CD4-positive, CD25-positive, alpha-beta regulatory T cell (primary cell): Measurements from ENCODE around the gene CTDSP1. TPM values are rescaled to one million over a fixed set of nuclear protein-coding genes. Genes with fewer than 3 reads are reported as not detected.

Source experiments
- ATAC-seq, 2 donors: fragments of 150-1000 bp; cut with Tn5 transposase; one replicate each; pipeline ENCODE4 v1.10.0; 2021; ENCODE audit warnings: low read depth in 2 of 2, moderate number of reproducible peaks in 2 of 2, moderate library complexity in 1 of 2
- DNase-seq, 3 donors: peaks; one replicate each; pipeline versions ENCODE4 v3.0.0 to v3.0.0-alpha.2; 2012 to 2022; ENCODE audit warnings: mixed read lengths in 1 of 3
- H3K27ac ChIP-seq: one replicate; pipeline ENCODE4 v1.7.0; 2013; ENCODE audit warnings: mild to moderate bottlenecking, low read length; ENCODE audit not compliant: insufficient read depth, poor library complexity, severe bottlenecking
- H3K27me3 ChIP-seq: one replicate; pipeline ENCODE4 v1.7.0; 2013; ENCODE audit warnings: low read length; ENCODE audit not compliant: control insufficient read depth, insufficient read depth
- H3K36me3 ChIP-seq: one replicate; pipeline ENCODE4 v1.7.0; 2013; ENCODE audit warnings: mild to moderate bottlenecking, low read length, moderate library complexity; ENCODE audit not compliant: control insufficient read depth, insufficient read depth
- H3K4me1 ChIP-seq: 2 replicates; pipeline ENCODE4 v1.7.0; 2013; ENCODE audit warnings: mild to moderate bottlenecking, low read length; ENCODE audit not compliant: insufficient read depth, control insufficient read depth, poor library complexity, severe bottlenecking
- H3K4me3 ChIP-seq: one replicate; pipeline ENCODE4 v1.7.0; 2013; ENCODE audit warnings: low read depth, mild to moderate bottlenecking, low read length, moderate library complexity
- H3K9me3 ChIP-seq, 2 experiments: 1 replicate in 1 of 2; 2 replicates in 1 of 2; pipeline ENCODE4 v1.7.0; 2013; ENCODE audit warnings: low read length in 2 of 2, mild to moderate bottlenecking in 1 of 2, moderate library complexity in 1 of 2; ENCODE audit not compliant: control insufficient read depth in 2 of 2
- H3K27ac Mint-ChIP-seq, 3 donors: one replicate each; pipeline ENCODE4 v1.8.0; 2020 to 2022; ENCODE audit warnings: mild to moderate bottlenecking in 3 of 3, mixed read lengths in 3 of 3, moderate library complexity in 2 of 3
- H3K27me3 Mint-ChIP-seq: one replicate; pipeline ENCODE4 v1.8.0; 2022; ENCODE audit warnings: mild to moderate bottlenecking, mixed read lengths
- H3K36me3 Mint-ChIP-seq: one replicate; pipeline ENCODE4 v1.8.0; 2020; ENCODE audit warnings: mixed read lengths
- H3K4me1 Mint-ChIP-seq, 4 donors: one replicate each; pipeline ENCODE4 v1.8.0; 2020 to 2022; ENCODE audit warnings: mixed read lengths in 4 of 4, mild to moderate bottlenecking in 1 of 4
- H3K4me3 Mint-ChIP-seq, 4 donors: one replicate each; pipeline ENCODE4 v1.8.0; 2020 to 2022; ENCODE audit warnings: mild to moderate bottlenecking in 4 of 4, mixed read lengths in 4 of 4, moderate library complexity in 3 of 4
- H3K9me3 Mint-ChIP-seq, 7 donors: one replicate each; pipeline ENCODE4 v1.8.0; 2020 to 2022; ENCODE audit warnings: mixed read lengths in 7 of 7, mild to moderate bottlenecking in 3 of 7, moderate library complexity in 2 of 7
- polyA plus RNA-seq, 4 donors: library from polyadenylated mRNA; unstranded; fragments of 300-500 nt; fragmentation: Illumina TruSeq; gene quantifications; one replicate each; pipeline ENCODE4 v1.2.3, GENCODE V29; 2021
- total RNA-seq: library from RNA; stranded (reverse); gene quantifications from one replicate; pipeline ENCODE4 v1.2.3, GENCODE V29; 2022

CTDSP1 gene
- total and polyA plus RNA-seq, 5 donors from 2014 or later = 18.8 to 146 (median 27.4) TPM

- peak overlapping the region in 1 of 4 donors; percentile 40 for H3K4me3 Mint-ChIP-seq
- peaks cover 0 to 38% (median 18%) of the 10 kb centered on the region in 4 donors for H3K4me1 Mint-ChIP-seq
- H3K36me3 ChIP-seq = no peaks in the 10 kb centered on the region
These were observed 5.8 kb upstream of the CTDSP1 start for GRCh38 chr2:218393750-218394290.

GRCh38 chr2:218394298-218395089 lies 5.2 kb upstream of the CTDSP1 start:
- peak overlapping the region; percentile 23 for H3K27ac ChIP-seq
- no peak for DNase-seq
- no peaks in the 10 kb centered on the region for H3K36me3 Mint-ChIP-seq
- no peak overlapping the region for H3K4me3 ChIP-seq
- no peaks in the 10 kb centered on the region for H3K9me3 ChIP-seq
- H3K4me3 Mint-ChIP-seq = peak overlapping the region in 2 of 4 donors; percentile 65 to 97
- no peak for ATAC-seq
- peaks cover 0 to 3% (median 0%) of the 10 kb centered on the region in 7 donors for H3K9me3 Mint-ChIP-seq
- peaks cover 53% of the 10 kb centered on the region for H3K4me1 ChIP-seq
- H3K27ac Mint-ChIP-seq = peak overlapping the region in 2 of 3 donors; percentile 63 to 71
- H3K27me3 ChIP-seq = no peaks in the 10 kb centered on the region
- no peaks in the 10 kb centered on the region for H3K36me3 ChIP-seq
- peaks cover 0 to 38% (median 18%) of the 10 kb centered on the region in 4 donors for H3K4me1 Mint-ChIP-seq
- peaks cover 13% of the 10 kb centered on the region for H3K27me3 Mint-ChIP-seq

More at GRCh38 chr2:218393750-218394290, 5.8 kb upstream of the CTDSP1 start:
- H3K9me3 ChIP-seq = no peaks in the 10 kb centered on the region
- H3K4me1 ChIP-seq = peaks cover 46% of the 10 kb centered on the region
- no peak overlapping the region for H3K4me3 ChIP-seq
- ATAC-seq (no peak), DNase-seq (no peak)
- Mint-ChIP-seq H3K27ac (no peak overlapping the region), H3K9me3 (peaks cover 0 to 3% (median 0%) of the 10 kb centered on the region in 7 donors), H3K27me3 (peaks cover 13% of the 10 kb centered on the region), H3K36me3 (no peaks in the 10 kb centered on the region)
- peak overlapping the region; percentile 5 for H3K27ac ChIP-seq
- no peaks in the 10 kb centered on the region for H3K27me3 ChIP-seq

GRCh38 chr2:218395090-218395444 lies 4.6 kb upstream of the CTDSP1 start:
- Mint-ChIP-seq H3K4me1 (peaks cover 0 to 38% (median 18%) of the 10 kb centered on the region in 4 donors), H3K9me3 (peaks cover 0 to 3% (median 0%) of the 10 kb centered on the region in 7 donors), H3K36me3 (no peaks in the 10 kb centered on the region), H3K27me3 (peaks cover 10% of the 10 kb centered on the region), H3K27ac (peak overlapping the region in 1 of 3 donors; percentile 71), H3K4me3 (peak overlapping the region in 3 of 4 donors; percentile 46 to 97 (median 85))
- Histone ChIP-seq H3K4me3 (no peak overlapping the region), H3K27ac (peak overlapping the region; percentile 23), H3K27me3 (no peaks in the 10 kb centered on the region), H3K4me1 (peaks cover 54% of the 10 kb centered on the region), H3K9me3 (no peaks in the 10 kb centered on the region), H3K36me3 (no peaks in the 10 kb centered on the region)
- no peak for DNase-seq
- ATAC-seq = no peak

- H3K4me1 ChIP-seq = peaks cover 58% of the 10 kb centered on the region
- DNase-seq = no peak
- peaks cover 0 to 38% (median 18%) of the 10 kb centered on the region in 4 donors for H3K4me1 Mint-ChIP-seq
These were observed 4.2 kb upstream of the CTDSP1 start for GRCh38 chr2:218395456-218395825.

GRCh38 chr2:218395826-218396687 lies 3.6 kb upstream of the CTDSP1 start:
- DNase-seq (peak; percentile 89 to 97 (median 94)), ATAC-seq (peak; percentile 74 to 75)
- H3K4me3 ChIP-seq = peak overlapping the region; percentile 74
- H3K27ac ChIP-seq = peak overlapping the region; percentile 94
- Mint-ChIP-seq H3K4me1 (peaks cover 0 to 38% (median 18%) of the 10 kb centered on the region in 4 donors), H3K27ac (peak overlapping the region; percentile 98 to 99 (median 99)), H3K27me3 (peaks cover 7% of the 10 kb centered on the region), H3K36me3 (no peaks in the 10 kb centered on the region), H3K9me3 (peaks cover 0 to 3% (median 0%) of the 10 kb centered on the region in 7 donors), H3K4me3 (peak overlapping the region; percentile 96 to 97 (median 96))
- no peaks in the 10 kb centered on the region for H3K36me3 ChIP-seq
- no peaks in the 10 kb centered on the region for H3K9me3 ChIP-seq
- H3K4me1 ChIP-seq = peaks cover 61% of the 10 kb centered on the region
- H3K27me3 ChIP-seq = no peaks in the 10 kb centered on the region

More at GRCh38 chr2:218395456-218395825, 4.2 kb upstream of the CTDSP1 start:
- ATAC-seq = no peak
- Histone ChIP-seq H3K27me3 (no peaks in the 10 kb centered on the region), H3K9me3 (no peaks in the 10 kb centered on the region), H3K36me3 (no peaks in the 10 kb centered on the region), H3K4me3 (peak overlapping the region; percentile 26), H3K27ac (peak overlapping the region; percentile 94)
- Mint-ChIP-seq H3K27me3 (peaks cover 7% of the 10 kb centered on the region), H3K4me3 (peak overlapping the region; percentile 70 to 97 (median 96)), H3K36me3 (no peaks in the 10 kb centered on the region), H3K27ac (peak overlapping the region in 2 of 3 donors; percentile 89 to 99), H3K9me3 (peaks cover 0 to 3% (median 0%) of the 10 kb centered on the region in 7 donors)

- Mint-ChIP-seq H3K36me3 (no peaks in the 10 kb centered on the region), H3K27ac (peak overlapping the region; percentile 98 to 99 (median 99)), H3K4me1 (peaks cover 0 to 46% (median 21%) of the 10 kb centered on the region in 4 donors), H3K27me3 (peaks cover 7% of the 10 kb centered on the region), H3K9me3 (peaks cover 0 to 3% (median 0%) of the 10 kb centered on the region in 7 donors), H3K4me3 (peak overlapping the region; percentile 96 to 97 (median 96))
- Histone ChIP-seq H3K27ac (peak overlapping the region; percentile 94), H3K27me3 (no peaks in the 10 kb centered on the region), H3K4me1 (peaks cover 69% of the 10 kb centered on the region), H3K36me3 (peaks cover 2% of the 10 kb centered on the region), H3K9me3 (no peaks in the 10 kb centered on the region), H3K4me3 (peak overlapping the region; percentile 74)
- DNase-seq (peak; percentile 66 to 92 (median 81)), ATAC-seq (peak; percentile 1 to 6)
These were observed 2.8 kb upstream of the CTDSP1 start for GRCh38 chr2:218396688-218397462.

GRCh38 chr2:218397463-218397819 lies 2.2 kb upstream of the CTDSP1 start:
- no peaks in the 10 kb centered on the region for H3K36me3 Mint-ChIP-seq

More at GRCh38 chr2:218397463-218397819, 2.2 kb upstream of the CTDSP1 start:
- H3K4me3 Mint-ChIP-seq = peak overlapping the region; percentile 96 to 97 (median 96)
- peaks cover 7% of the 10 kb centered on the region for H3K27me3 Mint-ChIP-seq
- H3K9me3 Mint-ChIP-seq = peaks cover 0 to 3% (median 0%) of the 10 kb centered on the region in 7 donors
- no peaks in the 10 kb centered on the region for H3K9me3 ChIP-seq
- peaks cover 75% of the 10 kb centered on the region for H3K4me1 ChIP-seq
- DNase-seq (no peak), ATAC-seq (no peak)
- peak overlapping the region; percentile 94 for H3K27ac ChIP-seq
- peak overlapping the region; percentile 98 to 99 (median 99) for H3K27ac Mint-ChIP-seq
- H3K27me3 ChIP-seq = no peaks in the 10 kb centered on the region
- H3K4me1 Mint-ChIP-seq = peaks cover 0 to 51% (median 21%) of the 10 kb centered on the region in 4 donors
- peak overlapping the region; percentile 74 for H3K4me3 ChIP-seq
- H3K36me3 ChIP-seq = peaks cover 4% of the 10 kb centered on the region
